ENCODE data around the gene PLEKHA4. TPM values are rescaled to one million over a fixed set of nuclear protein-coding genes. Genes with fewer than 3 reads are reported as not detected.
A peak's percentile ranks its signal among the peaks of the same experiment; 100 is the strongest.

Gene PLEKHA4
- total RNA-seq, 4 donors from 2014 or later = 2.6 to 34.4 (median 10.3) TPM

- intact Hi-C loops (cut with DNase I; ENCODE audit: low total_unique reads) (no loop called here), in situ Hi-C loops (cut with MboI; ENCODE audit: low pct_ligation_motif_present in 1 of 4, low pct_unique_long_range_greater_than_20kb in 1 of 4, low sequenced_read_pairs in 3 of 4) (loop anchor here in 1 of 4 donors (25.0 kb wide), 1 partner anchor 99 kb away; the partner anchor contains the start of genes BAX and FTL)
- TF ChIP-seq POLR2AphosphoS5 (IDR thresholded peaks at IDR 0.05) (no peak), EP300 (IDR thresholded peaks at IDR 0.05; ENCODE audit: low read depth) (no peak), CTCF (IDR thresholded peaks at IDR 0.05) (no peak), POLR2A (IDR thresholded peaks at IDR 0.05) (no peak)
- Histone ChIP-seq H3K27ac (no peak overlapping the region), H3K4me3 (no peak overlapping the region), H3K36me3 (no peaks in the 10 kb centered on the region), H3K27me3 (no peaks in the 10 kb centered on the region), H3K4me1 (peaks cover 5 to 14% (median 10%) of the 10 kb centered on the region in 4 donors), H3K9me3 (no peaks in the 10 kb centered on the region)
- WGBS, 2 donors (ENCODE audit: low coverage in 1 of 2) = 59 to 68% methylated on average over 6 to 7 of the region's 7 CpGs
- DNase-seq = no peak
These were observed 5.6 kb downstream of the PLEKHA4 start for GRCh38 chr19:48862827-48863226.

DNA sequence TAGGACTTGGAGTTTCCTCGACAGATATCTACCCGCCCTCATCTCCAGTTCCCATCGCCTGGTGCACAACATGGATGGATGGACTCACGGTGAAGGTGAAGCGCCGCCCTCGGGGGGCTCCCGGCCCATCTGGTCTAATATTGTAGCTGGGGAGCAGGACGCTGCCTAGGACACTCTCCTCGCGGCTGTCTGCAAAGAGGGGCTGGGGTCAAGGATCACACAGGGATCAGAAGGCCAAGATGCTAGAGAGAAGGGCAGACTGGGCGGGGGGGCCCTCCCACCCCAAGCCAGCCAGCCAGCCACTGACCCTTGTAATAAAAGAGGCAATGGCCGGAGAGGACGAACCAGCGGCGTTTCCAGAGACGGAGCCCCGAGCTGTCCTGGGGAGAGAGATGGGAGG is 7.1 kb downstream of the PLEKHA4 start:
- H3K36me3 ChIP-seq = no peaks in the 10 kb centered on the region

GRCh38 chr19:48859711-48860572 is 8.5 kb downstream of the PLEKHA4 start:
- no peaks in the 10 kb centered on the region for H3K4me1 ChIP-seq
- in situ Hi-C loops (cut with MboI; ENCODE audit: low pct_ligation_motif_present in 1 of 4, low pct_unique_long_range_greater_than_20kb in 1 of 4, low sequenced_read_pairs in 3 of 4) (loop anchor here in 1 of 4 donors (25.0 kb wide), 1 partner anchor 102 kb away; the partner anchor contains the start of genes BAX and FTL), intact Hi-C loops (cut with DNase I; ENCODE audit: low total_unique reads) (no loop called here)
- 86 to 90% methylated on average over 5 to 28 of the region's 30 CpGs for WGBS, 2 donors (ENCODE audit: low coverage in 1 of 2)
- H3K4me3 ChIP-seq = no peak overlapping the region
- DNase-seq = no peak
- H3K9me3 ChIP-seq = no peaks in the 10 kb centered on the region
- H3K27ac ChIP-seq = no peak overlapping the region
- no peak for TF ChIP-seq CTCF (IDR thresholded peaks at IDR 0.05)
- no peak for TF ChIP-seq EP300 (IDR thresholded peaks at IDR 0.05; ENCODE audit: low read depth)
- no peaks in the 10 kb centered on the region for H3K27me3 ChIP-seq
- H3K36me3 ChIP-seq = no peaks in the 10 kb centered on the region

More for the DNA sequence above, 7.1 kb downstream of the PLEKHA4 start:
- no peaks in the 10 kb centered on the region for H3K4me1 ChIP-seq
- H3K27me3 ChIP-seq = no peaks in the 10 kb centered on the region
- in situ Hi-C loops (cut with MboI; ENCODE audit: low pct_ligation_motif_present in 1 of 4, low pct_unique_long_range_greater_than_20kb in 1 of 4, low sequenced_read_pairs in 3 of 4) (loop anchor here in 1 of 4 donors (25.0 kb wide), 1 partner anchor 101 kb away; the partner anchor contains the start of genes BAX and FTL), intact Hi-C loops (cut with DNase I; ENCODE audit: low total_unique reads) (no loop called here)
- WGBS, 2 donors (ENCODE audit: low coverage in 1 of 2) = 85 to 87% methylated on average over 6 to 18 of the region's 18 CpGs
- no peak overlapping the region for H3K27ac ChIP-seq
- H3K9me3 ChIP-seq = no peaks in the 10 kb centered on the region
- DNase-seq = no peak
- H3K4me3 ChIP-seq = no peak overlapping the region
- no peak for TF ChIP-seq POLR2AphosphoS5 (IDR thresholded peaks at IDR 0.05)
- TF ChIP-seq CTCF (IDR thresholded peaks at IDR 0.05) = no peak
- TF ChIP-seq POLR2A (IDR thresholded peaks at IDR 0.05) = no peak
- no peak for TF ChIP-seq EP300 (IDR thresholded peaks at IDR 0.05; ENCODE audit: low read depth)

GRCh38 chr19:48858984-48859710 is 9.3 kb downstream of the PLEKHA4 start:
- Histone ChIP-seq H3K4me3 (peak overlapping the region in 2 of 4 donors; percentile 7 to 14), H3K4me1 (no peaks in the 10 kb centered on the region), H3K36me3 (no peaks in the 10 kb centered on the region), H3K27me3 (no peaks in the 10 kb centered on the region), H3K9me3 (no peaks in the 10 kb centered on the region), H3K27ac (no peak overlapping the region)
- in situ Hi-C loops (cut with MboI; ENCODE audit: low pct_ligation_motif_present in 1 of 4, low pct_unique_long_range_greater_than_20kb in 1 of 4, low sequenced_read_pairs in 3 of 4) (loop anchor here in 1 of 4 donors (25.0 kb wide), 1 partner anchor 103 kb away; the partner anchor contains the start of genes BAX and FTL), intact Hi-C loops (cut with DNase I; ENCODE audit: low total_unique reads) (no loop called here)
- peak; percentile 60 for DNase-seq
- 59 to 67% methylated on average over 1 to 31 of the region's 34 CpGs for WGBS, 2 donors (ENCODE audit: low coverage in 1 of 2)
- TF ChIP-seq POLR2AphosphoS5 (IDR thresholded peaks at IDR 0.05) = no peak
- no peak for TF ChIP-seq EP300 (IDR thresholded peaks at IDR 0.05; ENCODE audit: low read depth)
- TF ChIP-seq POLR2A (IDR thresholded peaks at IDR 0.05) = no peak
- TF ChIP-seq CTCF (IDR thresholded peaks at IDR 0.05) = no peak

Measured in transverse colon (tissue), 4 donors.